ENCODE measurements around the gene ZDHHC11.
"Not testable (repeated sequence)": the region's sequence is repeated elsewhere in the genome, so short reads cannot be mapped to it uniquely, and the experiment has no call there.

The ZDHHC11 gene

GRCh38 chr5:784428-785177 lies 66.2 kb downstream of the ZDHHC11 start, which contains the start of gene ZDHHC11B:
Gene ZDHHC11B, minus strand, starts transcription at chr5:784729. Its CDS starts 17,810 bp downstream, at chr5:766919.
- H3K4me1 ChIP-seq (ENCODE audit: insufficient read depth, low read length); H3K27ac ChIP-seq (ENCODE audit: low read depth, low read length); H3K9ac ChIP-seq (ENCODE audit: low read length); H3K9me3 ChIP-seq (ENCODE audit: low read length); H3K27me3 ChIP-seq (ENCODE audit: control insufficient read depth in 1 of 2, insufficient read depth in 2 of 2, low read length in 2 of 2); H3K36me3 ChIP-seq (ENCODE audit: insufficient read depth, low read length): not testable (repeated sequence)
- peak within 1 kb of the TSS; percentile 47 to 62 for H3K4me3 ChIP-seq (ENCODE audit: low read depth in 1 of 2, low read length in 2 of 2)

DNA sequence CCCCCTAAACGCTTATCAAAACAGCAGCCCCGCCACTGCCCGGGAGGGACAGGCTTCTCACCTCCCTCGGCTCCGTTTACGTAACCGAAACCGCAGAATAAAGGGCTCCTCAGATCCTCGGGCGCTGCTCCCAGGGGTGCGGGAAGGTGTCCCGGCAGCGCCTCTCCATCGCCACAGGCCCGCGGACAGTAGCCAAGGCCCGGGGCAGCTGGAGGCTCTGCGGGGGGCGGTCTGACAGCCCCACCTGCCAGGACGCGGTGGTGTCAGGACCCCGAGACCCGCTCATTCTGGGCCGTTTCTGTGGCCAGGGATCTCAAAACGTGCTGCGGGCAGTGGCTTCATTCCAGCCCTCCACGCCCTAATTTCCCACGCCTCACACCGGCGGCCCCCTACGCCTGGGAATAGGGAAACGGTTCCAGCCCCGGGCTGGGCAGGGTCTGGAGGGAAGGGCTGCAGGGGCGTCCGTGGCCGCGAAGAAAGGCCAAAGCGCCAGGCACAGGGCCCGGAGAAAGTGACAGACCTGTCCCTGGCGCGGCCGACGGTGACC lies 66.8 kb downstream of the ZDHHC11 start:
- not testable (repeated sequence) for H3K4me1 ChIP-seq (ENCODE audit: insufficient read depth, low read length); H3K27ac ChIP-seq (ENCODE audit: low read depth, low read length); H3K9me3 ChIP-seq (ENCODE audit: low read length); H3K36me3 ChIP-seq (ENCODE audit: insufficient read depth, low read length); H3K9ac ChIP-seq (ENCODE audit: low read length); H3K27me3 ChIP-seq (ENCODE audit: control insufficient read depth in 1 of 2, insufficient read depth in 2 of 2, low read length in 2 of 2)
- peak overlapping the region; percentile 47 to 62 for H3K4me3 ChIP-seq (ENCODE audit: low read depth in 1 of 2, low read length in 2 of 2)

DNA sequence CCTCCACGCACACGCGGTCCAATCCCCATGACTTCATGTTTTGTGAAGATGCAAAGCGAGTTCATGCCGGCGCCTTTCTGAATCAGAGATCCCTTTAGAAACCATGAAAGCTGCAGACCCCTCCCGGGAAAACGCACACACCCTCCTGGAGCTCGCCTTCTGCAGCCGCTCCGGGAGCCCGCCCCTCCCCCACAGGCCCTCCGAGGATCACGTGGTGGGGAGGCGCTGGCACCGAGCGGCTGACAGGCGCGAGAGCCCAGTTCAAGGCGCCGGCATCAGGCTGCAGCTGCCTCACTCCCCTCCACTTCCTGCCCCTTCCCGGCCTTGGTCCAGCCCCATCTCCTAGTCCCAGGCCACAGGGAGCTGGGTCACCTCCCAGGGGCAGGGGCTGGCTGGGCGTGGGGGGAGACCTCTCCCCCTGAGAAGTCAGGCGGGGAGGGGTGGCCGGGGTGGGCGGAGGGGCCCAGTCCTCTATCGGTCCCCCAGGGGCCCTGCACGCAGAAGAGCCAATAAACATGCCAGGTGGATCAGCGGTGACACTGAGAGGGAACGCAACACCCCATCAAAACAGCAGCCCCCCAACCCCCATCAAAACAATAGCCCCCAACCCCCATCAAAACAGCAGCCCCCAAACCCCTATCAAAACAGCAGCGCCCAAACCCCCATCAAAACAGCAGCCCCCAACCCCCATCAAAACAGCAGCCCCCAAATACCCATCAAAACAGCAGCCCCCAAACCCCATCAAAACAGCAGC lies 67.6 kb downstream of the ZDHHC11 start:
- H3K27ac ChIP-seq (ENCODE audit: low read depth, low read length); H3K27me3 ChIP-seq (ENCODE audit: control insufficient read depth in 1 of 2, insufficient read depth in 2 of 2, low read length in 2 of 2); H3K9me3 ChIP-seq (ENCODE audit: low read length); H3K36me3 ChIP-seq (ENCODE audit: insufficient read depth, low read length); H3K4me1 ChIP-seq (ENCODE audit: insufficient read depth, low read length); H3K4me3 ChIP-seq (ENCODE audit: low read depth in 1 of 2, low read length in 2 of 2); H3K9ac ChIP-seq (ENCODE audit: low read length): not testable (repeated sequence)

GRCh38 chr5:782356-782755 lies 68.4 kb downstream of the ZDHHC11 start:
- not testable (repeated sequence) for H3K27ac ChIP-seq (ENCODE audit: low read depth, low read length); H3K4me3 ChIP-seq (ENCODE audit: low read depth in 1 of 2, low read length in 2 of 2); H3K36me3 ChIP-seq (ENCODE audit: insufficient read depth, low read length); H3K9ac ChIP-seq (ENCODE audit: low read length); H3K27me3 ChIP-seq (ENCODE audit: control insufficient read depth in 1 of 2, insufficient read depth in 2 of 2, low read length in 2 of 2); H3K9me3 ChIP-seq (ENCODE audit: low read length); H3K4me1 ChIP-seq (ENCODE audit: insufficient read depth, low read length)

DNA sequence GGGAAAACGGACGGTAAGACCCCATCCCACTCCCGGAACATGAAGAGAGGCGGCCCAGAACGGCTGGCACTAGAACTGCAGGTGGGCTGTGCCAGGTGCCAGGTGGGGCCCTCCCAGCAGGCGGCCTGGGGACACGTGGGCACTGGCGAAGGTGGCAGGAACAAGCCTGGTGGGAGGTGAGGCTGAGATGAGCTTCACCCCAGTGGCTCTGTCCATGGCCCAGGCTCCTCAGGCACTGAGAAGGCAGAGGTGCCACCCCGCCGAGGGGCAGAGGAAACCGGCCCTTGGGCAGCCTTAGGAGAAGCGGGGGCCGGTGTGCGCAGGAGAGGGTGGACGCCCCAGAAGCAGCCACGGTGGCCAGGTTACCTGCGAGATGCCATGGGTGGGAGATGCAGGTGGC lies 70.2 kb downstream of the ZDHHC11 start:
- H3K27ac ChIP-seq (ENCODE audit: low read depth, low read length); H3K27me3 ChIP-seq (ENCODE audit: control insufficient read depth in 1 of 2, insufficient read depth in 2 of 2, low read length in 2 of 2); H3K4me3 ChIP-seq (ENCODE audit: low read depth in 1 of 2, low read length in 2 of 2); H3K9me3 ChIP-seq (ENCODE audit: low read length); H3K36me3 ChIP-seq (ENCODE audit: insufficient read depth, low read length); H3K9ac ChIP-seq (ENCODE audit: low read length); H3K4me1 ChIP-seq (ENCODE audit: insufficient read depth, low read length): not testable (repeated sequence)

DNA sequence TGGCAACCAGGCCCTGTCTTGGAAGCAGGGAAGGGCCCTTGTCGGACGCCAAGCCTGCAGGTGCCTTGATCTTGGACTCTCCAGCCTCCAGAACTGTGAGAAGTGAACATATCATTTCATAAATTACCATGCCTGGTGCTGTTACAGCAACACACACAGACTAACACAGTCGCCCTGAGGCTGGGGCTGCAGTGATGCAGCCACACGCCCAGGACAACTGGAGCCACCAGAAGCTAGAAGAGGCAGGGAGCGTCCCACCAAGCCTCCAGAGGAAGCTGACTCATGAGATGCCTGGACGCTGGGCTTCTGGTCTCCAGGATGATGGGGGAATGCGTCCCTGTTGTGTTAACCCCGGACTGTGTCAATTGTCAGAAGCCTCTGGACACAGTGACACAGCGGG lies 71.8 kb downstream of the ZDHHC11 start:
- not testable (repeated sequence) for H3K4me1 ChIP-seq (ENCODE audit: insufficient read depth, low read length); H3K9me3 ChIP-seq (ENCODE audit: low read length); H3K9ac ChIP-seq (ENCODE audit: low read length); H3K27ac ChIP-seq (ENCODE audit: low read depth, low read length); H3K36me3 ChIP-seq (ENCODE audit: insufficient read depth, low read length); H3K4me3 ChIP-seq (ENCODE audit: low read depth in 1 of 2, low read length in 2 of 2); H3K27me3 ChIP-seq (ENCODE audit: control insufficient read depth in 1 of 2, insufficient read depth in 2 of 2, low read length in 2 of 2)

GRCh38 chr5:778421-778820 lies 72.4 kb downstream of the ZDHHC11 start:
- H3K4me3 ChIP-seq (ENCODE audit: low read depth in 1 of 2, low read length in 2 of 2); H3K9me3 ChIP-seq (ENCODE audit: low read length); H3K27me3 ChIP-seq (ENCODE audit: control insufficient read depth in 1 of 2, insufficient read depth in 2 of 2, low read length in 2 of 2); H3K36me3 ChIP-seq (ENCODE audit: insufficient read depth, low read length); H3K4me1 ChIP-seq (ENCODE audit: insufficient read depth, low read length); H3K9ac ChIP-seq (ENCODE audit: low read length); H3K27ac ChIP-seq (ENCODE audit: low read depth, low read length): not testable (repeated sequence)

DNA sequence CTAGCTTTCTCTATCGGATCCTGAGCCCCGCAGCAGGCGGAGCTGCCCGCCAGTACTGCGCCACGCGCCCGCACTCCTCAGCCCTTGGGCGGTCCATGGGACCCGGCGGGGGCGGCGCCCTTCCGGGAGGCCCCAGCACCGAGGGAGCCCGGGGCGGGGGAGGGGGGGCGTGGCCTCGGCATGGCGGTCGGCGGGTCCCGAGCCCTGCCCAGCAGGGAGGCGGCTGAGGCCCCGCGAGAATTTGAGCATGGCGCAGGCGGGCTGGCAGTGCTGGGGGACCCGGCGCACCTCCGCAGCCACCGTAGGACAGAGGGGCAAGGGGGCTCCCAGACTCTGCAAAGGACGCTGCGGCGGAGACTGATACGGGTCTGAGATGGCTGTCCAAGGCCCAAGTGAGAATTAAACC lies 73.0 kb downstream of the ZDHHC11 start:
- Histone ChIP-seq H3K4me3 (ENCODE audit: low read depth in 1 of 2, low read length in 2 of 2) (no peak overlapping the region), H3K9ac (ENCODE audit: low read length) (no peak overlapping the region), H3K36me3 (ENCODE audit: insufficient read depth, low read length) (no peaks in the 10 kb centered on the region), H3K4me1 (ENCODE audit: insufficient read depth, low read length) (peaks cover 9% of the 10 kb centered on the region), H3K27me3 (ENCODE audit: control insufficient read depth in 1 of 2, insufficient read depth in 2 of 2, low read length in 2 of 2) (no peaks in the 10 kb centered on the region), H3K9me3 (ENCODE audit: low read length) (no peaks in the 10 kb centered on the region), H3K27ac (ENCODE audit: low read depth, low read length) (no peak overlapping the region)

- no peak overlapping the region for H3K27ac ChIP-seq (ENCODE audit: low read depth, low read length)
- H3K36me3 ChIP-seq (ENCODE audit: insufficient read depth, low read length): no peaks in the 10 kb centered on the region
- no peak overlapping the region for H3K9ac ChIP-seq (ENCODE audit: low read length)
- peak overlapping the region in 1 of 2 donors; percentile 40 for H3K4me3 ChIP-seq (ENCODE audit: low read depth in 1 of 2, low read length in 2 of 2)
- H3K4me1 ChIP-seq (ENCODE audit: insufficient read depth, low read length): peaks cover 9% of the 10 kb centered on the region
- no peaks in the 10 kb centered on the region for H3K9me3 ChIP-seq (ENCODE audit: low read length)
- no peaks in the 10 kb centered on the region for H3K27me3 ChIP-seq (ENCODE audit: control insufficient read depth in 1 of 2, insufficient read depth in 2 of 2, low read length in 2 of 2)
These were observed 73.7 kb downstream of the ZDHHC11 start for GRCh38 chr5:776862-777711.

DNA sequence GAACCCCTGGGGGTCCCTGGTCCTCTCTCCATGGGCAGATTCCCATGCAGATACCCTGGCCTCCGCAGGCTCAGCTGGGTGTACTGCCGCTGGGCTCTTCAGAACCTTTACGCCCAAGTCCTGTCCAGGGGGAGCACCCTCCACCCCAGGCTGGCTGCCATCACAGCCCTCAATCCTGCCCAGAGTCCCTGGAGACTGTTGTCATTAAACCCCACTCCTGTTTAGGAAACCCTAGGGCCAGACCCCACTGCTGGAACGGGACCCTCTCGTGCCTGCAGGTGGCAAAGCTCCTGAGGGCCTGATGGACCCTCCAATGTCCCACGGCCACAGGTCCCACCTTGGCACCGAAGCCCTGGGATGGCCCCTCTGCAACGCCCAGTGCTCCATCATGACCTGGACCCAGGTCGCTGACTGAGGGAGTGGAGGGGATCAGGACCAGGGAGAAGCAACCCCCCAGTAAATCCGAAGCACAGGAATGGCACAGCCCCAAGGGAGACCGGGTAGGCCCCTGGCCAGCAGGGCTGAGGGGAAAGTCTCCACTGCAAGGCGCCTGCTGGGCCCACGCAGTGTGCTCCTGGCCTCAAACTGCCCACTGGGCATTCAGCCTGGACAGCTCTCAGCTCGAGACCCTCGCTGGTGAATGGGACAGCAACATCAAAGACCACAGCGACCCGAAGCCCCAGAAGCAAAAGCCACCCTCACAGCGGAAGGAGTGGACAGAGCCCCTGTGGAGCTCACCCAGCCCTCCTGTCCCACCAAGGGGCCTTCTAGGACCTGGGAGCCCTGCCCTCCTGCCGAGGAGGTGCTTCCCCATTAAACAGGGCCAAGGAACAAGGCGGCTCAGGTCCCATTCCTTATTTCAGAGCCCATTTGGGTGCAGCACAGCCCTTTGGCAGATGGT lies 74.6 kb downstream of the ZDHHC11 start:
- Histone ChIP-seq H3K9me3 (ENCODE audit: low read length) (no peaks in the 10 kb centered on the region), H3K4me1 (ENCODE audit: insufficient read depth, low read length) (peaks cover 9% of the 10 kb centered on the region), H3K27ac (ENCODE audit: low read depth, low read length) (no peak overlapping the region), H3K9ac (ENCODE audit: low read length) (no peak overlapping the region), H3K27me3 (ENCODE audit: control insufficient read depth in 1 of 2, insufficient read depth in 2 of 2, low read length in 2 of 2) (no peaks in the 10 kb centered on the region), H3K36me3 (ENCODE audit: insufficient read depth, low read length) (no peaks in the 10 kb centered on the region), H3K4me3 (ENCODE audit: low read depth in 1 of 2, low read length in 2 of 2) (peak overlapping the region in 1 of 2 donors; percentile 40)
